ENCODE data around the gene GSTK1. TPM values are rescaled to one million over a fixed set of nuclear protein-coding genes. Genes with fewer than 3 reads are reported as not detected.

Gene GSTK1
- total and polyA plus RNA-seq, 11 donors, result 123 to 349 (median 278) TPM

GRCh38 chr7:143227806-143228205 lies 35.4 kb upstream of the GSTK1 start:
- H3K4me3 ChIP-seq, result no peak overlapping the region
- no peak overlapping the region for H3K27ac ChIP-seq
- intact Hi-C loops (cut with DNase I), result no loop called here
- H3K4me1 ChIP-seq, result peaks cover 0 to 20% (median 0%) of the 10 kb centered on the region in 12 donors
- peaks cover 0 to under 1% (median 0%) of the 10 kb centered on the region in 12 donors for H3K9me3 ChIP-seq
- WGBS, 4 donors, result 41 to 54% (median 50%) methylated on average over 1 of the region's 1 CpG
- no peak for TF ChIP-seq CTCF (IDR thresholded peaks at IDR 0.05)
- no peak for TF ChIP-seq POLR2A (IDR thresholded peaks at IDR 0.05)
- no peaks in the 10 kb centered on the region for H3K36me3 ChIP-seq
- ATAC-seq (no peak), DNase-seq (no peak)
- peaks cover 0 to 6% (median 0%) of the 10 kb centered on the region in 9 donors for H3K27me3 ChIP-seq

GRCh38 chr7:143229054-143229790 lies 34.0 kb upstream of the GSTK1 start:
- H3K36me3 ChIP-seq, result no peaks in the 10 kb centered on the region
- H3K27me3 ChIP-seq, result no peaks in the 10 kb centered on the region
- no peak overlapping the region for H3K4me3 ChIP-seq
- H3K4me1 ChIP-seq, result peaks cover 0 to 20% (median 0%) of the 10 kb centered on the region in 12 donors
- peak in 2 of 4 donors; percentile 16 to 53 for ATAC-seq
- peak overlapping the region in 7 of 12 donors; percentile 9 to 72 (median 37) for H3K27ac ChIP-seq
- 39 to 47% (median 44%) methylated on average over 9 of the region's 9 CpGs for WGBS, 4 donors
- intact Hi-C loops (cut with DNase I), result no loop called here
- TF ChIP-seq POLR2A (IDR thresholded peaks at IDR 0.05), result no peak
- no peak for TF ChIP-seq CTCF (IDR thresholded peaks at IDR 0.05)
- H3K9me3 ChIP-seq, result peaks cover 0 to 10% (median 0%) of the 10 kb centered on the region in 12 donors
- DNase-seq, result peak in 3 of 5 donors; percentile 31 to 35 (median 32)

- WGBS, 4 donors, result 93 to 97% (median 96%) methylated on average over 2 of the region's 2 CpGs
- Histone ChIP-seq H3K4me3 (no peak overlapping the region), H3K27me3 (no peaks in the 10 kb centered on the region), H3K36me3 (no peaks in the 10 kb centered on the region), H3K4me1 (peaks cover 0 to 28% (median 0%) of the 10 kb centered on the region in 12 donors), H3K9me3 (peaks cover 0 to 11% (median 0%) of the 10 kb centered on the region in 12 donors), H3K27ac (no peak overlapping the region)
- ATAC-seq, result no peak
- intact Hi-C loops (cut with DNase I), result no loop called here
- TF ChIP-seq CTCF (IDR thresholded peaks at IDR 0.05) (no peak), POLR2A (IDR thresholded peaks at IDR 0.05) (no peak)
- DNase-seq, result no peak
Measured at GRCh38 chr7:143230602-143231457, 32.4 kb upstream of the GSTK1 start.

All from heart left ventricle (tissue), 16 donors.